Ramos (cell line): ENCODE measurements around the gene TMEM117.
"Not testable (repeated sequence)": the region's sequence is repeated elsewhere in the genome, so short reads cannot be mapped to it uniquely, and the experiment has no call there.

Experiments
- in situ Hi-C: fragments of 300-500 bp; cut with MboI; formaldehyde crosslinking; loops from one replicate; pipeline ENCODE4 v1.14.3; 2022; ENCODE audit warnings: low sequenced_read_pairs; ENCODE audit not compliant: unreplicated experiment

Gene TMEM117

GRCh38 chr12:44002607-44003006, 166.7 kb downstream of the TMEM117 start:
- in situ Hi-C loops, result loop anchor here (25.0 kb wide), 1 partner anchor 935 kb away; no protein-coding TSS in a partner anchor

- in situ Hi-C loops, result loop anchor here (25.0 kb wide), 1 partner anchor 934 kb away; no protein-coding TSS in a partner anchor
These were observed 167.8 kb downstream of the TMEM117 start for GRCh38 chr12:44003721-44004120.

- in situ Hi-C loops, result loop anchor here (25.0 kb wide), 1 partner anchor 922 kb away; no protein-coding TSS in a partner anchor
These were observed 179.6 kb downstream of the TMEM117 start for GRCh38 chr12:44015333-44015941.

GRCh38 chr12:44017216-44017615, 181.3 kb downstream of the TMEM117 start:
- in situ Hi-C loops, result loop anchor here (25.0 kb wide), 1 partner anchor 920 kb away; no protein-coding TSS in a partner anchor

- in situ Hi-C loops, result loop anchor here (25.0 kb wide), 1 partner anchor 918 kb away; no protein-coding TSS in a partner anchor
These were observed 183.2 kb downstream of the TMEM117 start for GRCh38 chr12:44019118-44019517.

- in situ Hi-C loops, result loop anchor here (25.0 kb wide), 1 partner anchor 917 kb away; no protein-coding TSS in a partner anchor
These were observed 184.7 kb downstream of the TMEM117 start for GRCh38 chr12:44020555-44020954.

- in situ Hi-C loops, result loop anchor here (25.0 kb wide), 1 partner anchor 916 kb away; no protein-coding TSS in a partner anchor
These were observed 185.6 kb downstream of the TMEM117 start for GRCh38 chr12:44021471-44021971.

- in situ Hi-C loops, result no loop called here
These were observed 189.6 kb downstream of the TMEM117 start for GRCh38 chr12:44025499-44025898.

- in situ Hi-C loops, result no loop called here
These were observed 190.2 kb downstream of the TMEM117 start for GRCh38 chr12:44026046-44026445.

- in situ Hi-C loops, result not testable (repeated sequence)
These were observed 191.0 kb downstream of the TMEM117 start for GRCh38 chr12:44026926-44027325.

- in situ Hi-C loops, result no loop called here
These were observed 193.3 kb downstream of the TMEM117 start for GRCh38 chr12:44029194-44029593.

GRCh38 chr12:44031472-44032185, 195.7 kb downstream of the TMEM117 start:
- in situ Hi-C loops, result no loop called here

- in situ Hi-C loops, result no loop called here
These were observed 199.0 kb downstream of the TMEM117 start for GRCh38 chr12:44034906-44035305.

- in situ Hi-C loops, result no loop called here
These were observed 201.1 kb downstream of the TMEM117 start for GRCh38 chr12:44036875-44037443.

GRCh38 chr12:44038411-44038810, 202.5 kb downstream of the TMEM117 start:
- in situ Hi-C loops, result no loop called here

GRCh38 chr12:44044491-44044890, 208.6 kb downstream of the TMEM117 start:
- in situ Hi-C loops, result not testable (repeated sequence)

- in situ Hi-C loops, result no loop called here
These were observed 211.0 kb downstream of the TMEM117 start for GRCh38 chr12:44046732-44047417.

GRCh38 chr12:44052554-44052953, 216.7 kb downstream of the TMEM117 start:
- in situ Hi-C loops, result no loop called here

GRCh38 chr12:44053549-44054127, 217.8 kb downstream of the TMEM117 start:
- in situ Hi-C loops, result no loop called here

- in situ Hi-C loops, result no loop called here
These were observed 218.4 kb downstream of the TMEM117 start for GRCh38 chr12:44054281-44054680.
